NCI-H2107 treated with DMSO at 0.1 percent for 48 hours (cell line): ENCODE results near the gene HOXD8.

Experiments used
- DNase-seq: peaks from one replicate; lab custom pipeline; 2025; ENCODE audit not compliant: unreplicated experiment; lab: John Stamatoyannopoulos, UW

The HOXD8 gene

DNA sequence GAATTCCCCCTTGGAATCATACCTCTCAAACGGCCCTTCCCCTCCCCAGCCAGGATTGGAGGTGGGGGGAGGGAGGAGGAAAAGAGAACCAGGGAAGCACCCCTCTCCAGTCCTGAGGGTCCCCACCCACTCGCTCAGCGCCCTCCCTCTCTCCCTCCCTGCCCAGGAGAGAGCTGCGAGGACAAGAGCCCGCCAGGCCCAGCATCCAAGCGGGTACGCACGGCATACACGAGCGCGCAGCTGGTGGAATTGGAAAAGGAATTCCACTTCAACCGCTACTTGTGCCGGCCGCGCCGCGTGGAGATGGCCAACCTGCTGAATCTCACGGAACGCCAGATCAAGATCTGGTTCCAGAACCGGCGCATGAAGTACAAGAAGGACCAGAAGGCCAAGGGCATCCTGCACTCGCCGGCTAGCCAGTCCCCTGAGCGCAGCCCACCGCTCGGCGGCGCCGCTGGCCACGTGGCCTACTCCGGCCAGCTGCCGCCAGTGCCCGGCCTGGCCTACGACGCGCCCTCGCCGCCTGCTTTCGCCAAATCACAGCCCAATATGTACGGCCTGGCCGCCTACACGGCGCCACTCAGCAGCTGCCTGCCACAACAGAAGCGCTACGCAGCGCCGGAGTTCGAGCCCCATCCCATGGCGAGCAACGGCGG, 42.0 kb downstream of the HOXD8 start:
- no peak for DNase-seq

DNA sequence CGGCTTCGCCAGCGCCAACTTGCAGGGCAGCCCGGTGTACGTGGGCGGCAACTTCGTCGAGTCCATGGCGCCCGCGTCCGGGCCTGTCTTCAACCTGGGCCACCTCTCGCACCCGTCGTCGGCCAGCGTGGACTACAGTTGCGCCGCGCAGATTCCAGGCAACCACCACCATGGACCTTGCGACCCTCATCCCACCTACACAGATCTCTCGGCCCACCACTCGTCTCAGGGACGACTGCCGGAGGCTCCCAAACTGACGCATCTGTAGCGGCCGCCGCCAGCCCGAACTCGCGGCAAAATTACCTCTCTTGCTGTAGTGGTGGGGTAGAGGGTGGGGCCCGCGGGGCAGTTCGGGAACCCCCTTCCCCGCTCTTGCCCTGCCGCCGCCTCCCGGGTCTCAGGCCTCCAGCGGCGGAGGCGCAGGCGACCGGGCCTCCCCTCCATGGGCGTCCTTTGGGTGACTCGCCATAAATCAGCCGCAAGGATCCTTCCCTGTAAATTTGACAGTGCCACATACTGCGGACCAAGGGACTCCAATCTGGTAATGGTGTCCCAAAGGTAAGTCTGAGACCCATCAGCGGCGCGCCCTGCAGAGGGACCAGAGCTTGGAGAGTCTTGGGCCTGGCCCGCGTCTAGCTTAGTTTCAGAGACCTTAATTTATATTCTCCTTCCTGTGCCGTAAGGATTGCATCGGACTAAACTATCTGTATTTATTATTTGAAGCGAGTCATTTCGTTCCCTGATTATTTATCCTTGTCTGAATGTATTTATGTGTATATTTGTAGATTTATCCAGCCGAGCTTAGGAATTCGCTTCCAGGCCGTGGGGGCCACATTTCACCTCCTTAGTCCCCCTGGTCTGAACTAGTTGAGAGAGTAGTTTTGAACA, 42.7 kb downstream of the HOXD8 start:
- no peak for DNase-seq

DNA sequence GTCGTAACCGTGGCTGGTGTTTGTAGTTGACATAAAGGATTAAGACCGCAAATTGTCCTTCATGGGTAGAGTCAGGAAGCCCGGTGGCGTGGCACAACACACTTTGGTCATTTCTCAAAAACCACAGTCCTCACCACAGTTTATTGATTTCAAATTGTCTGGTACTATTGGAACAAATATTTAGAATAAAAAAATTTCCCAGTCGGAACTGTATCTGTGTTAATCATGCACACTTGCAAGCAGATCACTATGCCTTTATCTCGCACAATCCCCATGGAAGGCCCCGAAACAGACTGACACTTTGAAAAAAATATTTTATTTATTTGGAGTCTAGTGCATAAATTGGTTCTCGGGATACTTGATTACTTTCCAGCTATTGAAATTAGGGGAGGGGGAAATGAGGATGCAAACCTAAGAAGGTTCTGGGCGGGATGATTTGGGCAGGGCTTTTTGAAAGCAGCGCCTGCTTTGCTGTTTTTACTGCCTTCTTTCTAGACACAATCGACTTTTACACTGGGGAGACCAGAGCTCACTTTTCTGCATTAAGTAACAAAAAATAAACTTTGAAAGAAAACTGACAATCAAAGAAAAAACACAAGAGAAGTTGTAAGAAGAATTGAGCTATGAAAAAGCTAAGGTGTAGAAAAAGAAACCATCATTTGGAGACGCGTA, 43.5 kb downstream of the HOXD8 start:
- no peak for DNase-seq

DNA sequence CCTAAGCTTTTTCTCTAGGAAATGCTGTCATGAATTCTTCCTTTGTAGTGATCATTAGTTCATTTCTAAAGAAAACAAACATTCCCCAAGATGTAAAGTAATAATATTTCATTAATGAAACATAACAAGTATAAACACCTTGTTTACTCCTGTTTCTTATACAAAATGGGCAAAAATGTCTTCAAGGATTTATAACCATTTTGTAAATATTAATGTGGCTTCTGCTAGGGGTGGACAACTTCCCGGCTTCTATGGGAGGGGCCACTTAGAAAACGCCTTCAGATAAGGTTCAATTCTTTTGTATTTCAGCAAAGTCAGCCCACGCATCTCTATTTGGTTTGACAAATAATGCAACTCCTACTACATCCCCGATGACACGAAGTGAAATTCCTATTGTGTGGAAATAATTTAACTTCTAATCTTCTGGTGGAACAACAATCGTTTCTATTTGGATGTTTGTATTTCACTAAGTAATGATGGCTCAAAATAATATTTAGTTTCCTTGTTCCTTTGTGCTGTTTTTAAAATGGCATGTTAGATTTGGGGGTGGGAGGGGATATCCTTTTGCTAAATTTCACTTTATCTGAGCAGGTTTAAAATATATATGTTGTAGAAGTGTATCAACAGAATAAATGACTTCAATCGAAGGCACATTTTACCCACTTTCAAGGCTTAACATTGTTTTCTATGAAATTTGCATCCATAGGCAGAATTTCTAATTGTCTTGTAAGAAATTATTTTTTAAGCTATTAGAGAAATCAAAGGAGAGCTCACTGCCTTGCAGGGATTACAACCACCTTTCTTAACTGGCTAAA, 44.3 kb downstream of the HOXD8 start:
- DNase-seq = no peak

DNA sequence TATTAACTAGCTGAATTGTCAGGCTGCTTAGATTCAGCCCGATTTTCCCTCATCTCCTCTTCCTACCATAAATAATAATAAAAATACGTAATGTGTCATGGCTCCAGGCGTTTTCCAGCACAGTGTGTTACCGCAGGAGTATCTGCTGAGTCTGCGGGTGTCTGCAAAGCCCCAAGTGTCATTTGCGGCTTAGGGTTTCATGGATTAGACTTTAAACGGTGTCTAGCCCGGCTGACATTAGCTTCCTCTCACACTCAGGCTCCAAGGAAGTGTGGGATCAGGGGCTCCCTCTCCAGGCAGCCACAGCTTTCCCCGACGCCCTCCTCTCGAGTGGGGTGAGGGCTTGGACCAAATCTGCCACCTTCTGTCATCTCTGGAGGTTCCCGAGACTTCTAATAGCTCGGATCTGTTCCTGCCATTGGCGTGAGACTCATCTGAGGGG, 44.9 kb downstream of the HOXD8 start:
- no peak for DNase-seq

DNA sequence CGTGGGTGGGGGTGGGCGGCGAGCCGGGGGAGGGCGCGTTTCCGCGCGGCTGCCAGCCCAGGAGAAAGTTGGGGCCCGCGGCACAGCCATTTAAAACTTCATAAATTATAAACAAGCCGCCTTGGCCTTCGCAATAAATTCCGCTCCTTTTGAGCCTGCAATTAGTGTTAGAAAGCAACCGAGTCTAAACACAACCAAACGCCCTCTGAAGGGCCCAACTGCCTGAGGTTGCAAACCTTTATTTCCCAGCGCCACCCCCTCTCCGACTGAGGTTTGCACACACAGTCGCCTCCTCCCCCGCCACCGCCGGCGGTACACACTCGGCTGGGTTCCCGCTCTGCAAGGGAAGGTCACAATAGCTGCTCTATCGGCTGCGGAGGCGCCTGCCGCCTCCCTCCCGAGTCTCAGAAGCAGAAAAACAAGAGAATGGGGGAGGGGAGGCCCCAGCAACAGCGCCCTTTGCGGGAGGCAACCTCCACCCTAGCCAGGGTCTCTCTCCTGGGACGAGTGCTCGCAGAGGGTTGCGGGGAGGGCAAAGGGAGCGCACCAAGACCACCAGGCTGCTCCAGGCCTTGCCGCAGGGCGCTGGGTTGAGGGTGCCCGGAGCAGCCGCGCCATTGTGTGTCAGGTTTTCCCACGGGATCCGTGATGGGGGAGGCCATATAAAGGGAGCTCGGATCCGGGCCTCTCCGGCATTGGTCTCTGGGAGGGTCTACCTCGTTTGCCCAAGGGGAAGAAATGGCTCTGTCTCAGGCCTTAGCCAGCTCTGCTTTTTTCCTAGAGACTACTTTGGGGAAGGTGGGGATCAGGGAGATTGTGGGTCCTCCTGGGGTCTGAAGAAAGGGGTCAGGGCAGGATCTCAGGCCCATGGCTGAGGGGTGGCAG, 45.6 kb downstream of the HOXD8 start:
- DNase-seq = no peak

DNA sequence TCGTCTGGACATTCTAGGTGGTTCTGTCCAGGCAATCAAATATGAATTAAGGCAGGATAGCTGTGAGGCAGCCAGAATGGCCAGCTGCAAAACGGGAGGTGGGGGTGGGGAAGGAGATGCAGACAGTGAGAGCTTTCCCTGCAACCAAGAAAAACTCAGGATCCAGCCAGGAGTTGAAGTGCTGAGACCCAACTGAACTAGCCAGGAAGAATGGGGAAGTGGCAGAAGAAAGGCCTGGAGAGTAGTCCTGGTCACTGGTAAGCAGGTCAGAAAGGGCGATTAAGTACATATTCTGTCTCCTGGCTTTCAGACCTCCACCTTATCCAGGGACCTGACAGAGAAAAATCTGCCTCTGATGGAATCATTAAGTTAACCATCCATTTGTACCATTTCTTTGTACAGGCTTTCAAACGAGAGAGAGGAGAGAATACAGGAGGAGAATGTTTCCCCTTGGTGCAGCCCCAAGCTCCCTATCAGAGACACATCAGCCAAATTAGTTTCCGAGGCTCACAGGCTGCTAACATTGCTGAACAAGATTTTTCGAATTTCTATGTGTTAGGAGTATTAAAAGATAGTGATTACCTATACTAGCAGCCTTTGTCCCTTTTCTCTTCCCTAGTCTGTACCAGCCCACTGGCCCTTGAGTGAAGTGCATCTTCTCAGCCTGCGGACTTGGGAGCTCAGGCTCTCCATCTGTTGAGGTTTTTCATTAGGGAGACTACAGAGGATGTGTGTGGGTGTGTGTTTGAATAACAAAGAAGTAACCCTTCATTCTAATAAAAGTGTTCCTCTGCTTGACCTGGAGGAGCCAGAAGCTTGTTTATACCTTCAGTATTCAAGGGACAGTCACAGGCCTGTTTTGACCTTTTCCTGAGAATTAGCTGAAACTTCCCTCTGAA, 46.5 kb downstream of the HOXD8 start:
- DNase-seq = no peak

DNA sequence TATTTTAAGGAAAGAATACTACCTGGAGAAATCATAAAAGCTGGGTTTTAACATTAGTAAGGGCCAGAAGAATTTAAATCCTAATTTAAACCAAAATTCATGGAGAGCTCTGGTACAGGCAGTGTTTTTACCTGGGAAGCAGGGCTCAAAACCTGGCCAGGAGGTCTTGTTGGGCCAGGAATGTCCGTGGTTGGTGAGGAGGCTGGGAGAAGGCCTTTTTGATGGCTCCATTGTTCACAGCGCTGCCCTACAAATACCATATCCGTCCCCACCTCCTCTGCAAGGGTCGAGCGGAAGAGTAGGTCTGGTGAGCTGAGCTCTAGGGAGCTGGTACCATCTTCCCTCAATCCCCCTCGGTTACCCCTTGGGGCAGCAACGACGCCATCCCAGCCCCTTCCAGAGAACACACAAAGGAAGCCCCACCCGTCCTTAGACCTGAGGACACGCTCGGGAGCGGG, 48.1 kb downstream of the HOXD8 start:
- no peak for DNase-seq

DNA sequence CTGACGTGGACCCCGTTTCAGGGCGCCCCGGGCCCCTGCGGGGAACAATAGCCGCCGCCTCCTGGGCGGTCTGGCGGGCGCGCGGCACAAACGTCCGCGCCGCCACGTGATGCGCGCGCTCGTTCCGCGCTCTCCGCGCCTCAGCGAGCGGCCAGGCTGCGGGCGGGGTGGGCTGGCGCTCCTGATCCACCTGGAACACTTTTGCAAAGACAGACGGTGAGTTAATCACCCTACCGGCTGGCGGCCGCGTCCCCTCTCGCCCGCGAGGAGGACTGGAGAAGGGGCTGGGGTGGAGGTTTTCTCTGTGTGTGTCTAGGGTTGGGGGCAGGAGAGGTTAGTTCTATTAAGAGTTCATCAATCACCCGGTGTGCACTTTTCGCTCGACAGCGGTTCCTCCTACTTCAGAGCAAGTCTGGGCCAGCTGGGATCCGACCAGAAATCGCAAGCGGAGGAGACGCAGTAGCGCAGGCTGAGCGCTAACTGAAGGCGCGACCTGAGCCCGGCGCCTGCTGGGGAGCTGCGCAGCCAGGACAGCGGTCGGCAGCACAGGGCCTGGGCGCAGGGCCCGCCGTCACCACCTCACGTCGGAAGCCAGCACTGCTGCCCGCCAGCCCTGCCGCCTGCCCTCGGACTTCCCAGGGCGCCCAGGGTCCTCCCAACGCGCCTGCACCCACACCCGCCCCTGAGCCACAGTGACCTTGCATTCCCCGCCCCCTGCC, 48.7 kb downstream of the HOXD8 start:
- DNase-seq = no peak

DNA sequence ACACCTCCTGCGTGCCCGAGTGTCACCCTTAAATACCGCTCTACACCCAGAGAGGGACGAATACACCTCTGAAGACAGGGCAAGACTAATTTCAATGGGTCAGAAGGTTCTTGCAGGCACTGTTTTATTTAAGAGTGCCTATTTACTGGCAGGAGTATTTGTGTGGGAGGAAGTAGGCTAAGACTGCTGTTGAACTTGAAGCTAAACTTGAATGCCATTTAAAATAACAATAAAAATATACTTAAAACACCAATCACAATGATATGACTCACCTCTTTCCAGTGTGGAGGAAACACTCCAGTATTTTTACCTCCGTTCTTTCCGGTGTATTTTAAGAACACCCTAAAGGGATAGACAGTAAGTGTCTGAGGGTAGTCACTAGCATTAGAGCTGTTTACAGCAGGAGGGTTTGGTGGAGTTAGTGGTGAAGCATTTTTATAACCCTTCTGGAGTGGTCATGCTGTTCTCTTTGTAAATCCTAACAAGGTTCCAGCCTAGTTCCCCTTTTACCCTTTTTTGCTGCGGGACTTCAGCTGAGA, 49.3 kb downstream of the HOXD8 start:
- DNase-seq = no peak

DNA sequence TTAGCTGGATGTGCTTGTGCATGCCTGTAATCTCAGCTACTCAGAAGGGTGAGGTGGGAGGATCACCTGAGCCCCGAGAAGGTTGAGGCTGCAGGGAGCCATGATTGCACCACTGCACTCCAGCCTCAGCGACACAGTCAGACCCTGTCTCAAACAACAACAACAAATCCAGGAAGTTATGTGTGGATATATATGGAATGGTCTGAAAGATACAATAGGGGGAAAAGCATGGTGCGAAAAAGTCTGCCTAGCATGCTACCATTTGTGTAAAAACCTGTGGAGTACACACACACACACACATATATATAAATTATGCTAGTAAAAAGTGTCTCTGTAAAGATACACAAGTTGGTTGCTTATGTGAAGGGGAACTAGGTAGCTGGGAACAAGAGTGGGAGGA, 52.0 kb downstream of the HOXD8 start:
- DNase-seq = no peak
